HCT116 (cell line): ENCODE results near the gene SCG5. TPM values are rescaled to one million over a fixed set of nuclear protein-coding genes. Genes with fewer than 3 reads are reported as not detected.

Source experiments
- ATAC-seq: fragments of 200-7000 bp; cut with Tn5 transposase; 2 replicates; pipeline ENCODE4 v1.9.1; 2020; ENCODE audit warnings: mild to moderate bottlenecking, moderate library complexity
- BruUV-seq: library from RNA; stranded (reverse); fragments of 400-500 nt; replicated peaks from 2 replicates; lab custom pipeline; 2021; lab: Mats Ljungman, UMichigan
- CTCF ChIA-PET: fragments of 300-600 bp; sonication (Branson Sonifier 250); formaldehyde crosslinking; loops from one replicate; lab custom pipeline; 2021; ENCODE audit warnings: antibody characterized with exemption; lab: Charles Lee
- POLR2A ChIA-PET: fragments of 300-600, 350-600 bp; sonication (Branson Sonifier 250); formaldehyde crosslinking; loops from one replicate; lab custom pipeline; 2021; ENCODE audit warnings: antibody characterized with exemption; lab: Charles Lee
- RAD21 ChIA-PET, 2 experiments: fragments of 300-600 bp; sonication (Branson Sonifier 250); formaldehyde crosslinking; loops; one replicate each; lab custom pipeline; 2023; ENCODE audit warnings: low total read pairs in 2 of 2; ENCODE audit not compliant: uncharacterized antibody in 2 of 2, unreplicated experiment in 2 of 2, low non-redundant PET in 1 of 2; lab: Charles Lee
- DNase-seq: peaks from one replicate; pipeline ENCODE4 v3.0.0-alpha.2; 2010; ENCODE audit warnings: low read depth, low spot score
- H2AFZ ChIP-seq: fragments of 200-600 bp; shearing (Covaris generic), sonication (generic); 2 replicates; pipeline ENCODE4 v1.6.1; 2017; ENCODE audit warnings: low read depth, mixed run types, mixed read lengths, antibody characterized with exemption, low read length; ENCODE audit not compliant: poor library complexity, severe bottlenecking
- H3K27ac ChIP-seq: 2 replicates; pipeline ENCODE4 v1.5.1; 2012; ENCODE audit warnings: low read depth, low read length
- H3K27me3 ChIP-seq: fragments of 200-600 bp; sonication (generic); 2 replicates; pipeline ENCODE4 v1.6.1; 2016; ENCODE audit warnings: mixed run types, low read length, mixed read lengths; ENCODE audit not compliant: insufficient read depth
- H3K36me3 ChIP-seq, 2 experiments: fragments of 200-500 bp in 1 of 2; fragments of 200-600 bp in 1 of 2; sonication (Bioruptor generic) in 1 of 2; sonication (generic) in 1 of 2; 2 replicates each; pipeline versions ENCODE4 v1.5.1 to v1.6.1; 2014 to 2016; ENCODE audit warnings: low read length in 2 of 2, inconsistent platforms in 1 of 2, mixed read lengths in 1 of 2, mixed run types in 1 of 2; ENCODE audit not compliant: insufficient read depth in 2 of 2, control insufficient read depth in 1 of 2
- H3K4me1 ChIP-seq, 2 experiments: fragments of 200-600 bp in 1 of 2; sonication (generic) in 1 of 2; 2 replicates each; pipeline versions ENCODE4 v1.5.1 to v1.6.1; 2012 to 2017; ENCODE audit warnings: low read length in 2 of 2, inconsistent platforms in 1 of 2, mild to moderate bottlenecking in 1 of 2, mixed read lengths in 1 of 2, mixed run types in 1 of 2, moderate library complexity in 1 of 2; ENCODE audit not compliant: insufficient read depth in 2 of 2, control insufficient read depth in 1 of 2
- H3K4me2 ChIP-seq: fragments of 200-600 bp; sonication (generic); 2 replicates; pipeline ENCODE4 v1.6.1; 2017; ENCODE audit warnings: mixed run types, low read length, mixed read lengths
- H3K4me3 ChIP-seq, 2 experiments: fragments of 200-600 bp in 1 of 2; sonication (generic) in 1 of 2; replicated peaks in 1 of 2; 2 replicates each; pipeline ENCODE4 v1.5.1; 2011 to 2016; ENCODE audit warnings: low read length in 2 of 2, control low read depth in 1 of 2, low read depth in 1 of 2, mild to moderate bottlenecking in 1 of 2, mixed read lengths in 1 of 2, mixed run types in 1 of 2
- H3K79me2 ChIP-seq: fragments of 200-600 bp; sonication (generic); 2 replicates; pipeline ENCODE4 v1.6.1; 2017; ENCODE audit warnings: mild to moderate bottlenecking, mixed run types, low read length, moderate library complexity, mixed read lengths; ENCODE audit not compliant: insufficient read depth
- H3K9ac ChIP-seq: fragments of 200-600 bp; sonication (generic); 2 replicates; pipeline ENCODE4 v1.6.1; 2016; ENCODE audit warnings: low read length, mixed read lengths
- H3K9me2 ChIP-seq: fragments of 200-600 bp; sonication (generic), shearing (Covaris generic); 2 replicates; pipeline ENCODE4 v1.6.1; 2017; ENCODE audit warnings: mixed run types, mild to moderate bottlenecking, moderate library complexity; ENCODE audit not compliant: insufficient read depth
- H3K9me3 ChIP-seq, 2 experiments: fragments of 200-500 bp in 1 of 2; fragments of 200-600 bp in 1 of 2; sonication (Bioruptor generic) in 1 of 2; sonication (generic) in 1 of 2; 2 replicates each; pipeline ENCODE4 v1.6.1; 2014 to 2017; ENCODE audit warnings: low read length in 2 of 2, mixed read lengths in 2 of 2, inconsistent platforms in 1 of 2, low read depth in 1 of 2, mild to moderate bottlenecking in 1 of 2, mixed run types in 1 of 2, moderate library complexity in 1 of 2; ENCODE audit not compliant: control insufficient read depth in 1 of 2, insufficient read depth in 1 of 2
- H4K20me1 ChIP-seq: fragments of 200-600 bp; sonication (generic), shearing (Covaris generic); 2 replicates; pipeline ENCODE4 v1.6.1; 2017; ENCODE audit warnings: mixed run types, mild to moderate bottlenecking, moderate library complexity; ENCODE audit not compliant: insufficient read depth
- CEBPB ChIP-seq: IDR thresholded peaks from 2 replicates; pipeline ENCODE4 v1.6.1; 2012; ENCODE audit warnings: low read depth
- CTCF ChIP-seq, 3 experiments: fragments of 200-600 bp in 1 of 3; sonication (generic) in 1 of 3; IDR thresholded peaks in 2 of 3; conservative IDR thresholded peaks in 1 of 3; 2 replicates each; pipeline ENCODE4 v1.5.1; 2012 to 2017; ENCODE audit warnings: low read depth in 2 of 3, low read length in 2 of 3, antibody characterized with exemption in 1 of 3, borderline replicate concordance in 1 of 3, control low read depth in 1 of 3, mild to moderate bottlenecking in 1 of 3, mixed read lengths in 1 of 3, mixed run types in 1 of 3, moderate library complexity in 1 of 3; ENCODE audit not compliant: insufficient read depth in 1 of 3
- EGR1 ChIP-seq: IDR thresholded peaks from 2 replicates; pipeline ENCODE4 v1.6.1; 2012; ENCODE audit warnings: low read depth
- EZH2phosphoT487 ChIP-seq: fragments of 200-600 bp; IDR thresholded peaks from 2 replicates; pipeline ENCODE4 v1.6.1; 2018; ENCODE audit warnings: antibody characterized with exemption, borderline replicate concordance
- FOSL1 ChIP-seq: IDR thresholded peaks from 2 replicates; pipeline ENCODE4 v1.6.1; 2012; ENCODE audit warnings: low read depth
- POLR2A ChIP-seq: IDR thresholded peaks from 2 replicates; pipeline ENCODE4 v1.7.0; 2011; ENCODE audit warnings: borderline replicate concordance; ENCODE audit not compliant: insufficient read depth, insufficient read length; ENCODE audit errors: extremely low read depth
- POLR2AphosphoS5 ChIP-seq: IDR thresholded peaks from 2 replicates; pipeline ENCODE4 v1.6.1; 2011; ENCODE audit warnings: mild to moderate bottlenecking, low read depth, low read length, moderate library complexity
- SIN3A ChIP-seq: IDR thresholded peaks from 2 replicates; pipeline ENCODE4 v1.6.1; 2012; ENCODE audit warnings: low read depth
- SP1 ChIP-seq: IDR thresholded peaks from 2 replicates; pipeline ENCODE4 v1.6.1; 2012; ENCODE audit warnings: low read depth
- SRF ChIP-seq: IDR thresholded peaks from 2 replicates; pipeline ENCODE4 v1.6.1; 2012; ENCODE audit warnings: low read depth
- TCF7L2 ChIP-seq: IDR thresholded peaks from 2 replicates; pipeline ENCODE4 v1.7.0; 2011; ENCODE audit warnings: borderline replicate concordance, inconsistent platforms; ENCODE audit not compliant: insufficient read depth, insufficient read length; ENCODE audit errors: extremely low read depth
- ZFX ChIP-seq: fragments of 450-650 bp; IDR thresholded peaks from 2 replicates; pipeline ENCODE4 v1.6.1; 2017
- ZNF274 ChIP-seq: fragments of 200-500 bp; sonication (Bioruptor generic); IDR thresholded peaks from 2 replicates; pipeline ENCODE4 v1.6.1; 2014; ENCODE audit warnings: mild to moderate bottlenecking, low read depth, low read length, inconsistent platforms
- intact Hi-C: fragments of 100-400 bp; cut with micrococcal nuclease; formaldehyde crosslinking; loops from 2 replicates; pipeline ENCODE4 v1.10.0; 2022
- total RNA-seq: library from RNA; stranded (reverse); gene quantifications from one replicate; pipeline ENCODE4 v1.2.1, GENCODE V29; 2021; ENCODE audit not compliant: unreplicated experiment
- TF ChIP-seq, protein P1 (sequence below): IDR thresholded peaks from 2 replicates; pipeline ENCODE4 v1.6.1; 2011; ENCODE audit warnings: mild to moderate bottlenecking, low read length, moderate library complexity; ENCODE audit not compliant: insufficient replicate concordance; ENCODE audit errors: extremely low read depth

Gene SCG5
- total RNA-seq, 1 experiment from 2014 or later = 1.7 TPM

DNA sequence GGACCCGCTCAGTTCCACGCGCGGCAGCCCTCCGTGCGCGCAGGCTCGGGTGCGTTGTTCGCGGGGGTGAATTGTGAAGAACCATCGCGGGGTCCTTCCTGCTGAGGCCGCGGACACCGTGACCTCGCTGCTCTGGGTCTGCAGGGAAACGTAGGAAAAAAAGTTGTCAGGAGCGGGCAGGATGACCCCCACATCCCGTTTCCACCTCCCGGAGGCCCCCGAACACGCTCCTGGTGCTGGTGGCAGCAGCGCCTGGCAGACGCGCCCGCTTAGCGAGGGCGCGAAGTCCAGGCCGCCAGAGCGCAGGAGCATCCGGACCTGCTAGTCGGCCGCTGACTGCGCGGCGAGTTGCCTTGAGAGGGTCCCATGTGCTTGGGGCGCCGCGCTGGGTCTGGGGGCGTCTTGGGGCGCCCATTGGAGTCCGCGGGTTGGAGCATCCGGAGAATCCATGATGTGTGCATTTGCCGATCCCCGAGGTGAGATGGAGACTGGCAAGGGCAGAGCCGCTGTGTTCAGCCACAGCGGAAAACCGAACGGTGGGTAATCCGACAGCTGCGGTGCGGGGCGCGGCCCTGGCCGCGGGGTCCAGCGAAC lies 76.8 kb downstream of the SCG5 start (continued):
- TF ChIP-seq CEBPB (no peak), TCF7L2 (no peak), POLR2A (no peak), SIN3A (no peak), SRF (no peak), SP1 (no peak), EGR1 (no peak), ZNF274 (no peak), FOSL1 (no peak)

DNA sequence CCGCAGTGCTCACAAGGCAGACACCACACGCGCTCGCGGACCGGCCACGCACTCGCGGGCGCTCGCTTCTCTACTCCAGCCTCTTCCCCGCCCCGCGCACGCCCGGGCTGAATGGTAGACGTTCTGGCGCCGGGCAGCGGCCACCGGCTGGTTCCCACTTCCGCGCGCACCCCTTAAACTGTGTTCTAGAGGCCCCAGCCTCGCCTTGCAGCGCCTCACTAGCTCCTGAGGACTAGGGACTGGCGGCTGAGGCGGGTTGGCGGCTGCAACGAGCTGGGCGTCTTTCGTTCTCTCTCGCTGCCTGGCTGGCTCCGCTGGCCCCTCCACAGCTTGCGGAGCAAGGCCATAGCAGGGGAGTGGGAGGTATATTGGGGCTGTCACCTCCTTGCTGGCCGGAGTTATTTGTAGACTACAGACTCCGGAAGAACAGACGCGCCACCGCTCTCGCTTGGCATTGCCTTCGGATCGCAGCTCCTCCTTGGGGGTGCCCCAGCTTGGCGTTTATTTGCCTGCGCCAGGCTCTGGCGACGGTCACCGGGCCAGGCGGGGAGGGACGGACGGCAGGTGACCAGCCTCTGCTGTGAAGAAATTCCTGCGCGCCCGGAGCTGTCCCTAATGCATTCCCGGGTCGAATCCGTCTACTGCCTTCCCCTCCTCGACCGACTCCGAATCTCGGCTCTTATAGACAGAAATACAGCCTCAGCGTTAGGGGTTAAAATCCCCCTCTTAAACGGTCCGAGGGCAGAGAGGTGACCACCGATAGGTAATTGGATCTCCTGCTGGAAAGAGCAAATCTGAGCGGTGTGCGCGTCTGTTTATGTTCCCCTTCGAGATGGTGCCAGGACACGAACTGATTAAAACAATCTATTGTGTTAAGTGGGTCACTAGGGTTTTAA lies 77.6 kb downstream of the SCG5 start:
- no peaks in the 10 kb centered on the region for H4K20me1 ChIP-seq
- CTCF ChIA-PET = no interaction called here
- ATAC-seq = no peak
- no peak for DNase-seq
- TF ChIP-seq POLR2AphosphoS5 (no peak), EZH2phosphoT487 (no peak), SRF (no peak), ZFX (no peak), ZNF274 (no peak), CTCF (IDR thresholded peaks at IDR 0.05 in 2 of 3, conservative IDR thresholded peaks at IDR 0.05 in 1 of 3; ENCODE audit: borderline replicate concordance in 1 of 3, insufficient read depth in 1 of 3, low read depth in 2 of 3, low read length in 2 of 3) (no peak), FOSL1 (no peak)
- TF ChIP-seq, protein P1, sequence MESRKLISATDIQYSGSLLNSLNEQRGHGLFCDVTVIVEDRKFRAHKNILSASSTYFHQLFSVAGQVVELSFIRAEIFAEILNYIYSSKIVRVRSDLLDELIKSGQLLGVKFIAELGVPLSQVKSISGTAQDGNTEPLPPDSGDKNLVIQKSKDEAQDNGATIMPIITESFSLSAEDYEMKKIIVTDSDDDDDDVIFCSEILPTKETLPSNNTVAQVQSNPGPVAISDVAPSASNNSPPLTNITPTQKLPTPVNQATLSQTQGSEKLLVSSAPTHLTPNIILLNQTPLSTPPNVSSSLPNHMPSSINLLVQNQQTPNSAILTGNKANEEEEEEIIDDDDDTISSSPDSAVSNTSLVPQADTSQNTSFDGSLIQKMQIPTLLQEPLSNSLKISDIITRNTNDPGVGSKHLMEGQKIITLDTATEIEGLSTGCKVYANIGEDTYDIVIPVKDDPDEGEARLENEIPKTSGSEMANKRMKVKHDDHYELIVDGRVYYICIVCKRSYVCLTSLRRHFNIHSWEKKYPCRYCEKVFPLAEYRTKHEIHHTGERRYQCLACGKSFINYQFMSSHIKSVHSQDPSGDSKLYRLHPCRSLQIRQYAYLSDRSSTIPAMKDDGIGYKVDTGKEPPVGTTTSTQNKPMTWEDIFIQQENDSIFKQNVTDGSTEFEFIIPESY = no peak
- TF ChIP-seq, all 23 proteins: peak for 0
- Histone ChIP-seq H3K27me3 (no peaks in the 10 kb centered on the region), H3K9ac (no peak overlapping the region), H3K4me1 (no peaks in the 10 kb centered on the region), H3K4me3 (no peak overlapping the region), H3K9me3 (no peaks in the 10 kb centered on the region), H3K4me2 (no peak overlapping the region), H2AFZ (no peak overlapping the region), H3K9me2 (no peaks in the 10 kb centered on the region), H3K27ac (no peak overlapping the region), H3K36me3 (no peaks in the 10 kb centered on the region), H3K79me2 (no peaks in the 10 kb centered on the region)
- intact Hi-C loops = no loop called here
- no TSS peak for BruUV-seq
- RAD21 ChIA-PET = no interaction called here
- POLR2A ChIA-PET = no interaction called here
